ENCODE results near the gene REEP3. TPM values are rescaled to one million over a fixed set of nuclear protein-coding genes. Genes with fewer than 3 reads are reported as not detected.

The REEP3 gene
- total RNA-seq, 1 experiment from 2014 or later = 135 TPM

GRCh38 chr10:63611078-63611477 lies 89.9 kb downstream of the REEP3 start:
- no peak for DNase-seq (ENCODE audit: low read depth, low spot score)
- Histone ChIP-seq H3K4me3 (ENCODE audit: low read depth in 2 of 2, low read length in 2 of 2) (no peak overlapping the region), H3K9me3 (ENCODE audit: control insufficient read depth, insufficient read depth, low read depth, low read length) (no peaks in the 10 kb centered on the region), H3K4me1 (ENCODE audit: control insufficient read depth, insufficient read depth, low read length) (no peaks in the 10 kb centered on the region), H3K27me3 (ENCODE audit: control insufficient read depth, insufficient read depth, low read length) (no peaks in the 10 kb centered on the region), H3K27ac (ENCODE audit: low read length) (no peak overlapping the region), H3K36me3 (ENCODE audit: control insufficient read depth, insufficient read depth, low read length) (peaks cover 7% of the 10 kb centered on the region; the same call in 1 of the 2 replicates)
- ChIA-PET CTCF (no interaction called here), POLR2A (interaction anchor here (0.6 to 1.0 kb wide), 3 partner anchors 18 to 145 kb away, joined by 3 to 4 read pairs (median 3); no protein-coding TSS in a partner anchor)
- in situ Hi-C loops (cut with HindIII; ENCODE audit: low pct_unique_long_range_greater_than_20kb, low sequenced_read_pairs) (no loop called here), intact Hi-C loops (cut with micrococcal nuclease; ENCODE audit: unreplicated experiment) (no loop called here)
- TF ChIP-seq SIN3A (IDR thresholded peaks at IDR 0.05; ENCODE audit: borderline replicate concordance, insufficient read depth, low read depth, low read length) (no peak), POLR2AphosphoS5 (IDR thresholded peaks at IDR 0.05; ENCODE audit: low read depth, low read length) (no peak), REST (IDR thresholded peaks at IDR 0.05; ENCODE audit: insufficient read depth in 1 of 2, low read depth in 2 of 2, low read length in 1 of 2) (no peak), CTCF (IDR thresholded peaks at IDR 0.05) (no peak), TCF7L2 (IDR thresholded peaks at IDR 0.05; ENCODE audit: low read depth, low read length) (no peak)
- no TSS peak for BruUV-seq (replicated peaks)
- no peak for ATAC-seq

GRCh38 chr10:63614371-63614891 lies 93.2 kb downstream of the REEP3 start:
- H3K27me3 ChIP-seq (ENCODE audit: control insufficient read depth, insufficient read depth, low read length) = no peaks in the 10 kb centered on the region
- H3K4me1 ChIP-seq (ENCODE audit: control insufficient read depth, insufficient read depth, low read length) = no peaks in the 10 kb centered on the region
- DNase-seq (ENCODE audit: low read depth, low spot score) = no peak
- no peak for TF ChIP-seq POLR2AphosphoS5 (IDR thresholded peaks at IDR 0.05; ENCODE audit: low read depth, low read length)
- TF ChIP-seq TCF7L2 (IDR thresholded peaks at IDR 0.05; ENCODE audit: low read depth, low read length) = no peak
- no peak for TF ChIP-seq REST (IDR thresholded peaks at IDR 0.05; ENCODE audit: insufficient read depth in 1 of 2, low read depth in 2 of 2, low read length in 1 of 2)
- no peak for TF ChIP-seq SIN3A (IDR thresholded peaks at IDR 0.05; ENCODE audit: borderline replicate concordance, insufficient read depth, low read depth, low read length)
- H3K36me3 ChIP-seq (ENCODE audit: control insufficient read depth, insufficient read depth, low read length) = peaks cover 7% of the 10 kb centered on the region; the same call in 1 of the 2 replicates
- intact Hi-C loops (cut with micrococcal nuclease; ENCODE audit: unreplicated experiment) (no loop called here), in situ Hi-C loops (cut with HindIII; ENCODE audit: low pct_unique_long_range_greater_than_20kb, low sequenced_read_pairs) (no loop called here)
- peak; percentile 48; the same call in 1 of the 2 replicates for ATAC-seq
- H3K27ac ChIP-seq (ENCODE audit: low read length) = no peak overlapping the region
- no peaks in the 10 kb centered on the region for H3K9me3 ChIP-seq (ENCODE audit: control insufficient read depth, insufficient read depth, low read depth, low read length)
- ChIA-PET CTCF (no interaction called here), POLR2A (no interaction called here)
- no peak overlapping the region for H3K4me3 ChIP-seq (ENCODE audit: low read depth in 2 of 2, low read length in 2 of 2)
- BruUV-seq (replicated peaks) = no TSS peak
